Neutrophil (primary cell): ENCODE data around the gene ALG12.
A peak's percentile ranks its signal among the peaks of the same experiment; 100 is the strongest.

Experiments used
- H3K27ac ChIP-seq: fragments of 200-600 bp; sonication (generic); 2 replicates; pipeline ENCODE4 v1.5.1; 2016; ENCODE audit warnings: mild to moderate bottlenecking, moderate library complexity
- H3K27me3 ChIP-seq: fragments of 200-600 bp; sonication (generic); 2 replicates; pipeline ENCODE4 v1.6.0; 2016; ENCODE audit warnings: mild to moderate bottlenecking
- H3K36me3 ChIP-seq: fragments of 200-600 bp; sonication (generic); 2 replicates; pipeline ENCODE4 v1.5.1; 2017
- H3K4me1 ChIP-seq, 2 experiments: fragments of 200-600 bp in 1 of 2; sonication (generic) in 1 of 2; 1 replicate in 1 of 2; 2 replicates in 1 of 2; pipeline versions ENCODE4 v1.5.1 to v1.6.1; 2013 to 2016; ENCODE audit warnings: low read depth in 1 of 2, low read length in 1 of 2, mild to moderate bottlenecking in 1 of 2, moderate library complexity in 1 of 2; ENCODE audit not compliant: control insufficient read depth in 1 of 2, insufficient read depth in 1 of 2
- H3K4me3 ChIP-seq, 2 experiments: fragments of 200-600 bp in 1 of 2; sonication (generic) in 1 of 2; 1 replicate in 1 of 2; 2 replicates in 1 of 2; pipeline ENCODE4 v1.5.1; 2013 to 2016; ENCODE audit warnings: low read depth in 1 of 2, low read length in 1 of 2, mild to moderate bottlenecking in 1 of 2, moderate library complexity in 1 of 2
- H3K9me3 ChIP-seq: fragments of 200-600 bp; sonication (generic); 2 replicates; pipeline ENCODE4 v1.5.1; 2016
- CTCF ChIP-seq: fragments of 200-600 bp; sonication (generic); IDR thresholded peaks from 2 replicates; pipeline ENCODE4 v1.5.1; 2016; ENCODE audit warnings: antibody characterized with exemption

The ALG12 gene

GRCh38 chr22:49951986-49952896, 34.0 kb upstream of the ALG12 start:
- H3K9me3 ChIP-seq = no peaks in the 10 kb centered on the region
- TF ChIP-seq CTCF = no peak
- H3K27me3 ChIP-seq = no peaks in the 10 kb centered on the region
- peaks cover 41 to 50% of the 10 kb centered on the region in 2 experiments for H3K4me1 ChIP-seq
- H3K27ac ChIP-seq = peak overlapping the region; percentile 98
- H3K36me3 ChIP-seq = no peaks in the 10 kb centered on the region
- H3K4me3 ChIP-seq = peak overlapping the region in 1 of 2 experiments; percentile 37

- Histone ChIP-seq H3K36me3 (no peaks in the 10 kb centered on the region), H3K4me3 (no peak overlapping the region), H3K27ac (peak overlapping the region; percentile 98), H3K4me1 (peaks cover 41 to 50% of the 10 kb centered on the region in 2 experiments), H3K9me3 (no peaks in the 10 kb centered on the region), H3K27me3 (no peaks in the 10 kb centered on the region)
- TF ChIP-seq CTCF = no peak
These were observed 33.4 kb upstream of the ALG12 start for GRCh38 chr22:49951678-49951985.

- Histone ChIP-seq H3K4me1 (peaks cover 41 to 50% of the 10 kb centered on the region in 2 experiments), H3K9me3 (no peaks in the 10 kb centered on the region), H3K27ac (peak overlapping the region; percentile 98), H3K36me3 (no peaks in the 10 kb centered on the region), H3K4me3 (peak overlapping the region in 1 of 2 experiments; percentile 8), H3K27me3 (no peaks in the 10 kb centered on the region)
- no peak for TF ChIP-seq CTCF
These were observed 32.9 kb upstream of the ALG12 start for GRCh38 chr22:49951000-49951677.

GRCh38 chr22:49950396-49950994, 32.3 kb upstream of the ALG12 start:
- Histone ChIP-seq H3K27me3 (no peaks in the 10 kb centered on the region), H3K4me1 (peaks cover 47 to 54% of the 10 kb centered on the region in 2 experiments), H3K9me3 (no peaks in the 10 kb centered on the region), H3K36me3 (no peaks in the 10 kb centered on the region), H3K4me3 (peak overlapping the region in 1 of 2 experiments; percentile 8), H3K27ac (peak overlapping the region; percentile 98)
- no peak for TF ChIP-seq CTCF

- Histone ChIP-seq H3K9me3 (no peaks in the 10 kb centered on the region), H3K36me3 (no peaks in the 10 kb centered on the region), H3K4me1 (peaks cover 47 to 50% of the 10 kb centered on the region in 2 experiments), H3K27me3 (no peaks in the 10 kb centered on the region), H3K4me3 (no peak overlapping the region), H3K27ac (no peak overlapping the region)
- TF ChIP-seq CTCF = no peak
These were observed 31.7 kb upstream of the ALG12 start for GRCh38 chr22:49949914-49950292.
